ENCODE data around the gene SLC35E1. TPM values are rescaled to one million over a fixed set of nuclear protein-coding genes. Genes with fewer than 3 reads are reported as not detected.
"Not testable (repeated sequence)": the region's sequence is repeated elsewhere in the genome, so short reads cannot be mapped to it uniquely, and the experiment has no call there.

Gene SLC35E1
- polyA plus RNA-seq, 1 donor: 48.6 TPM

GRCh38 chr19:16522559-16523377 lies 49.4 kb downstream of the SLC35E1 start:
- DNase-seq: no peak

- no peak for DNase-seq
Measured at GRCh38 chr19:16521715-16522289, 50.4 kb downstream of the SLC35E1 start.

GRCh38 chr19:16520986-16521624 lies 51.1 kb downstream of the SLC35E1 start:
- DNase-seq: no peak

GRCh38 chr19:16520074-16520973 lies 51.9 kb downstream of the SLC35E1 start:
- DNase-seq: no peak

- no peak for DNase-seq
Measured at GRCh38 chr19:16519230-16519687, 53.0 kb downstream of the SLC35E1 start.

- no peak for DNase-seq
Measured at GRCh38 chr19:16518483-16519229, 53.6 kb downstream of the SLC35E1 start.

GRCh38 chr19:16518061-16518460 lies 54.2 kb downstream of the SLC35E1 start:
- no peak for DNase-seq

- DNase-seq: no peak
Measured at GRCh38 chr19:16516923-16517610, 55.1 kb downstream of the SLC35E1 start.

- no peak for DNase-seq
Measured at GRCh38 chr19:16516381-16516780, 55.8 kb downstream of the SLC35E1 start.

GRCh38 chr19:16514383-16515019 lies 57.7 kb downstream of the SLC35E1 start:
- DNase-seq: no peak

- DNase-seq: not testable (repeated sequence)
Measured at GRCh38 chr19:16512611-16513010, 59.6 kb downstream of the SLC35E1 start.

- no peak for DNase-seq
Measured at GRCh38 chr19:16509141-16510061, 62.8 kb downstream of the SLC35E1 start.

GRCh38 chr19:16508546-16508945 lies 63.7 kb downstream of the SLC35E1 start:
- no peak for DNase-seq

GRCh38 chr19:16506961-16507360 lies 65.3 kb downstream of the SLC35E1 start:
- DNase-seq: no peak

- not testable (repeated sequence) for DNase-seq
Measured at GRCh38 chr19:16506161-16506560, 66.1 kb downstream of the SLC35E1 start.

- no peak for DNase-seq
Measured at GRCh38 chr19:16504271-16504670, 67.9 kb downstream of the SLC35E1 start.

Measured in left kidney (tissue), 2 donors.